Measurements from ENCODE around the gene DNAL1.

The DNAL1 gene

DNA sequence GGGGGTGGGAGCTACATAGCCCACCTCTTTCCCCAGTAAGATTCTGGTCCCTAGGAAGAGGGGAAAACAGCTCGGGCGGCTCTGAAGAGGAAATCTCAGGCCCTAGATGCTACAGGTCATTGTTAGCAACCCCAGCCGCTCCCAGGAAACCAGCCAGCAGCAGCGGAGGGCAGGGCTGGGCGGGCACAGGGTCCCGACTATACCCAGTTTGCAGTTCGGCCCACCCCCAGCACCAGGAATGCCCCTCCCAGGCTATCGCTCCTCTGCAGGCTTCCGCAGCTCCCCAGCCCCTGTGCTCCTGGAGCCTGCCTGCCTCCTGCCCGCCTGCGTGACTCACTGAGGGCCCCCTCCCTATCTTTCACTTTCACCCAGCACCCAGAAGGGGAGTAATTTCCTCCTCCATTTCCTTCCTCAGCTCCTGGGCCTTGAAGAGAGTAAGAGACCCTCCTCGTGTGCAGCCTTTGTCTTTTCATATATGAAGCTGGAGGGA, 96.6 kb downstream of the DNAL1 start:
- TF ChIP-seq, protein P1, sequence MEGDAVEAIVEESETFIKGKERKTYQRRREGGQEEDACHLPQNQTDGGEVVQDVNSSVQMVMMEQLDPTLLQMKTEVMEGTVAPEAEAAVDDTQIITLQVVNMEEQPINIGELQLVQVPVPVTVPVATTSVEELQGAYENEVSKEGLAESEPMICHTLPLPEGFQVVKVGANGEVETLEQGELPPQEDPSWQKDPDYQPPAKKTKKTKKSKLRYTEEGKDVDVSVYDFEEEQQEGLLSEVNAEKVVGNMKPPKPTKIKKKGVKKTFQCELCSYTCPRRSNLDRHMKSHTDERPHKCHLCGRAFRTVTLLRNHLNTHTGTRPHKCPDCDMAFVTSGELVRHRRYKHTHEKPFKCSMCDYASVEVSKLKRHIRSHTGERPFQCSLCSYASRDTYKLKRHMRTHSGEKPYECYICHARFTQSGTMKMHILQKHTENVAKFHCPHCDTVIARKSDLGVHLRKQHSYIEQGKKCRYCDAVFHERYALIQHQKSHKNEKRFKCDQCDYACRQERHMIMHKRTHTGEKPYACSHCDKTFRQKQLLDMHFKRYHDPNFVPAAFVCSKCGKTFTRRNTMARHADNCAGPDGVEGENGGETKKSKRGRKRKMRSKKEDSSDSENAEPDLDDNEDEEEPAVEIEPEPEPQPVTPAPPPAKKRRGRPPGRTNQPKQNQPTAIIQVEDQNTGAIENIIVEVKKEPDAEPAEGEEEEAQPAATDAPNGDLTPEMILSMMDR (IDR thresholded peaks at IDR 0.05; ENCODE audit: control extremely low read depth, extremely low read depth, low read depth, missing control alignments), result no peak
- DNase-seq (ENCODE audit: extremely low spot score), result peak; percentile 75
- CTCF ChIA-PET, result interaction anchor here (0.7 to 11.5 kb wide), 11 partner anchors 8 to 89 kb away, joined by 3 to 128 read pairs (median 6); partner anchors contain the start of gene PNMA1
- POLR2A ChIA-PET, result interaction anchor here (0.6 to 3.9 kb wide), 3 partner anchors 13 to 89 kb away, joined by 4 to 26 read pairs (median 10); a partner anchor contains a TSS

- ChIA-PET CTCF (interaction anchor here (0.9 to 11.5 kb wide), 9 partner anchors 10 to 89 kb away, joined by 3 to 128 read pairs (median 6); partner anchors contain the start of gene PNMA1), POLR2A (interaction anchor here (0.6 to 3.9 kb wide), 5 partner anchors 12 to 110 kb away, joined by 3 to 26 read pairs (median 4); partner anchors contain the start of gene PTGR2)
- DNase-seq (ENCODE audit: extremely low spot score), result no peak
- TF ChIP-seq, protein P1 (IDR thresholded peaks at IDR 0.05; ENCODE audit: control extremely low read depth, extremely low read depth, low read depth, missing control alignments), result no peak
These were observed 97.2 kb downstream of the DNAL1 start for GRCh38 chr14:73741876-73742519.

GRCh38 chr14:73742520-73743238, 97.9 kb downstream of the DNAL1 start:
- ChIA-PET CTCF (interaction anchor here (0.9 to 11.5 kb wide), 9 partner anchors 9 to 88 kb away, joined by 4 to 128 read pairs (median 6); partner anchors contain the start of gene PNMA1), POLR2A (interaction anchor here (1.2 to 3.9 kb wide), 4 partner anchors 12 to 109 kb away, joined by 3 to 26 read pairs (median 6); partner anchors contain the start of gene PTGR2)
- DNase-seq (ENCODE audit: extremely low spot score), result no peak
- TF ChIP-seq, protein P1 (IDR thresholded peaks at IDR 0.05; ENCODE audit: control extremely low read depth, extremely low read depth, low read depth, missing control alignments), result no peak

DNA sequence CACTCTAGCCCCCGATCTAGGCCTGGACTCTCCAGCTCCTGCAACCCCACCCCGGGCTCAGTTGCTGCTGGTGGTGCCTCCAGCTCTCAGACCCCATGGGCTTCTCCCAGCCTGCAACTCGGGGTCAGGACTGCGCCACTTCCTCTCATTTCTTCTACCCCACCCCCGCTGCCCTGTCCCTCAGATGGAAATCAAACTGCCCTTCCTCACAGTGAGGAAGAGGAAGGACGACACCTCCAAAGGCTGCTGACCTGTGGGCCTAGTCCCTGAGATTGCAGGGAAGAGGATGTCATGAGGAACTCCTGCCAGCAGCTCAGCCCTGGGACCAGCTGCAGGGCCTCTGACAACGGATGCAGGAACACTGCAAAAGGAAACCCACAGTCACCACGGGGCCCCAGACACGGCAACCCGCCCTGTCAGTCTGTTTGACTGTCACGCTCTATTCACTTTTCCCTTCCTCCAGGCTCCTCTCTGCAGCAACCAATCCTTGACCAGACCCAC, 98.7 kb downstream of the DNAL1 start:
- ChIA-PET POLR2A (interaction anchor here (1.2 to 3.9 kb wide), 4 partner anchors 11 to 108 kb away, joined by 3 to 26 read pairs (median 6); partner anchors contain the start of gene PTGR2), CTCF (interaction anchor here (0.9 to 11.5 kb wide), 7 partner anchors 8 to 82 kb away, joined by 4 to 128 read pairs (median 6); partner anchors contain the start of gene PNMA1)
- TF ChIP-seq, protein P1 (IDR thresholded peaks at IDR 0.05; ENCODE audit: control extremely low read depth, extremely low read depth, low read depth, missing control alignments), result no peak
- DNase-seq (ENCODE audit: extremely low spot score), result peak; percentile 68

DNA sequence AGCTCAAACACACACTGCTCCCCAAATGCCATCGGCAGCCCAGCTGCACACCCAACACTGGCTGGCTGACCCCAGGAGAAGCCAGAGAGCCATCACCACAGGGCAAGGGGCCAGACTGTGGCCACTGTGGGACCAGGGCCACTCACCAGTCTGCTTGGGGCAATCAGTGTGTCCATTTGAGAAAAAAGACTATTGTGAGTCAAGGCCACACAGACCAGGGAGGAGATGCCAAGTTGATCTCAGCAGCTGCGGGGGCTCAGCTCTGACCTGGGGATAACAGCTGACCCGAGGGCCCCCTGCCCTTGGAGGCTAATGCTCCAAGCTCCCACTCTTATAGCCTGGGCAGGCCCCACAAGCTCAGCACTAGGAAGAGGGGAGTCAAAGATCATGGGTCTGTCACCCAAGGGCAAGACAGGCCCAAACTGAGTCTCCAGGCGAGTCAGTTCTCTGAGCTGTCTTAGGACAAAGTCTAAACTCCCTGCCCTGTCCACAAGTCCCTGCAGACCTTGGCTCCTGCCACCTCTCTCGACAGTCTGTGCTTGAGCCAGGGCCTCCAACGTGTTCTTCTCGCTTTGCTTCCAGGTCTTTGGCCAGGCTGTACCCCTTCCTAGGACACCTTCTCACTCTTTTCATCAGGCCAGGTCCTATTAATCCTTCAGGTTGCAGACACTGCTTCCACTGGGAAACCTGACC, 99.5 kb downstream of the DNAL1 start:
- ChIA-PET CTCF (interaction anchor here (0.7 to 11.5 kb wide), 7 partner anchors 12 to 81 kb away, joined by 3 to 128 read pairs (median 6); a partner anchor contains a TSS), POLR2A (interaction anchor here (1.1 to 3.9 kb wide), 3 partner anchors 10 to 41 kb away, joined by 3 to 26 read pairs (median 4); no protein-coding TSS in a partner anchor)
- no peak for DNase-seq (ENCODE audit: extremely low spot score)
- TF ChIP-seq, protein P1 (IDR thresholded peaks at IDR 0.05; ENCODE audit: control extremely low read depth, extremely low read depth, low read depth, missing control alignments), result no peak

Measured in GM10248 (cell line).